GM12878 (cell line): ENCODE results near the gene HIRIP3. TPM values are rescaled to one million over a fixed set of nuclear protein-coding genes. Genes with fewer than 3 reads are reported as not detected.
"Not testable (repeated sequence)": the region's sequence is repeated elsewhere in the genome, so short reads cannot be mapped to it uniquely, and the experiment has no call there.

Experiments
- ATAC-seq: fragments of 200-7000 bp; cut with Tn5 transposase; 3 replicates; pipeline ENCODE4 v1.9.1; 2020; ENCODE audit warnings: mild to moderate bottlenecking, moderate library complexity
- BruUV-seq: library from RNA; stranded (reverse); fragments of 400-500 nt; replicated peaks from 2 replicates; lab custom pipeline; 2021; lab: Mats Ljungman, UMichigan
- CTCF ChIA-PET: fragments of 300-600 bp; sonication (Branson Sonifier 250); formaldehyde crosslinking; extraction: SDS; loops from one replicate; lab custom pipeline; 2021; ENCODE audit warnings: inconsistent platforms; lab: Yijun Ruan, JAX
- POLR2A ChIA-PET: fragments of 350-600 bp; formaldehyde crosslinking; extraction: SDS; loops from one replicate; lab custom pipeline; 2021; ENCODE audit warnings: inconsistent platforms; lab: Charles Lee
- RAD21 ChIA-PET: fragments of 300-600 bp; sonication (Branson Sonifier 250); formaldehyde crosslinking; loops from one replicate; lab custom pipeline; 2023; ENCODE audit warnings: antibody characterized with exemption; ENCODE audit not compliant: unreplicated experiment; lab: Charles Lee
- SMC1A ChIA-PET: fragments of 300-600 bp; sonication (Branson Sonifier 250); formaldehyde crosslinking; loops from one replicate; lab custom pipeline; 2023; ENCODE audit not compliant: unreplicated experiment, uncharacterized antibody; lab: Charles Lee
- DNase-seq: peaks from one replicate; pipeline ENCODE4 v3.0.0-alpha.2; 2011; ENCODE audit warnings: low read depth, low spot score
- FAIRE-seq: peaks from 3 replicates; lab custom pipeline; 2011; peaks lifted over from hg19 to GRCh38; lab: Jason Lieb, UNC
- H2AFZ ChIP-seq: 2 replicates; pipeline ENCODE4 v1.6.0; 2011; ENCODE audit warnings: low read depth, low read length, control low read depth; ENCODE audit not compliant: control insufficient read depth
- H3K27ac ChIP-seq: 2 replicates; pipeline ENCODE4 v1.5.1; 2011; ENCODE audit warnings: control low read depth; ENCODE audit not compliant: control insufficient read depth, insufficient read depth
- H3K27me3 ChIP-seq, 2 experiments: replicated peaks in 1 of 2; 2 replicates each; pipeline versions ENCODE4 v1.6.0 to v1.6.1; 2011; ENCODE audit warnings: low read length in 1 of 2; ENCODE audit not compliant: control insufficient read depth in 2 of 2, insufficient read depth in 2 of 2
- H3K36me3 ChIP-seq, 2 experiments: 2 replicates each; pipeline ENCODE4 v1.5.1; 2011; ENCODE audit warnings: low read length in 1 of 2; ENCODE audit not compliant: control insufficient read depth in 2 of 2, insufficient read depth in 2 of 2
- H3K4me1 ChIP-seq: 2 replicates; pipeline ENCODE4 v1.6.1; 2011; ENCODE audit warnings: mild to moderate bottlenecking, low read length, moderate library complexity, mixed read lengths; ENCODE audit not compliant: control insufficient read depth, insufficient read depth
- H3K4me2 ChIP-seq: 2 replicates; pipeline ENCODE4 v1.6.0; 2011; ENCODE audit warnings: control low read depth; ENCODE audit not compliant: control insufficient read depth, insufficient read depth
- H3K4me3 ChIP-seq: fragments of 200-600 bp; sonication (generic); 2 replicates; pipeline ENCODE4 v1.5.1; 2016
- H3K79me2 ChIP-seq: 2 replicates; pipeline ENCODE4 v1.6.0; 2011; ENCODE audit warnings: low read length; ENCODE audit not compliant: control insufficient read depth, insufficient read depth
- H3K9ac ChIP-seq: 2 replicates; pipeline ENCODE4 v1.8.0; 2011; ENCODE audit warnings: low read length, control low read depth, mixed read lengths; ENCODE audit not compliant: control insufficient read depth, insufficient read depth
- H3K9me3 ChIP-seq: replicated peaks from 3 replicates; pipeline ENCODE4 v1.5.1; 2011; ENCODE audit warnings: mild to moderate bottlenecking, low read length; ENCODE audit not compliant: control insufficient read depth, insufficient read depth
- H4K20me1 ChIP-seq: 2 replicates; pipeline ENCODE4 v1.6.0; 2011; ENCODE audit not compliant: control insufficient read depth, insufficient read depth
- BHLHE40 ChIP-seq, 2 experiments: fragments of 450-650 bp in 1 of 2; IDR thresholded peaks; 2 replicates each; pipeline ENCODE4 v1.6.1; 2011 to 2017; ENCODE audit warnings: low read depth in 2 of 2, borderline replicate concordance in 1 of 2, improper control_type of control experiment in 1 of 2, low read length in 1 of 2, mild to moderate bottlenecking in 1 of 2
- CHD2 ChIP-seq: IDR thresholded peaks from 2 replicates; pipeline ENCODE4 v1.6.1; 2011; ENCODE audit warnings: low read depth, low read length, improper control_type of control experiment, borderline replicate concordance
- ETV6 ChIP-seq, 2 experiments: fragments of 450-650 bp in 1 of 2; IDR thresholded peaks in 1 of 2; conservative IDR thresholded peaks in 1 of 2; 2 replicates each; pipeline ENCODE4 v1.6.1; 2014; ENCODE audit warnings: antibody characterized with exemption in 1 of 2, borderline replicate concordance in 1 of 2, low read depth in 1 of 2, mild to moderate bottlenecking in 1 of 2, moderate library complexity in 1 of 2
- FOXK2 ChIP-seq: fragments of 450-650 bp; IDR thresholded peaks from 2 replicates; pipeline ENCODE4 v1.6.1; 2017; ENCODE audit warnings: mild to moderate bottlenecking, moderate library complexity
- HDAC6 ChIP-seq: fragments of 200-600 bp; sonication (generic); IDR thresholded peaks from one replicate; pipeline ENCODE4 v1.8.0; 2017; ENCODE audit warnings: antibody characterized with exemption; ENCODE audit not compliant: unreplicated experiment
- KDM1A ChIP-seq: fragments of 200-600 bp; sonication (generic); IDR thresholded peaks from 2 replicates; pipeline ENCODE4 v1.6.1; 2016; ENCODE audit warnings: borderline replicate concordance
- KLF5 ChIP-seq: fragments of 450-650 bp; IDR thresholded peaks from 2 replicates; pipeline ENCODE4 v1.6.1; 2014; ENCODE audit warnings: mild to moderate bottlenecking; ENCODE audit not compliant: partially characterized antibody
- MAX ChIP-seq: IDR thresholded peaks from 2 replicates; pipeline ENCODE4 v1.6.1; 2012; ENCODE audit warnings: low read depth, low read length, improper control_type of control experiment
- NFYB ChIP-seq: IDR thresholded peaks from 2 replicates; pipeline ENCODE4 v1.6.1; 2011; ENCODE audit warnings: low read depth, mild to moderate bottlenecking, low read length, improper control_type of control experiment, moderate library complexity; ENCODE audit not compliant: insufficient read depth
- NR2C2 ChIP-seq: IDR thresholded peaks from 2 replicates; pipeline ENCODE4 v1.6.1; 2011; ENCODE audit warnings: borderline replicate concordance, low read depth; ENCODE audit not compliant: control insufficient read depth, insufficient read length
- PAX8 ChIP-seq: fragments of 450-650 bp; IDR thresholded peaks from 2 replicates; pipeline ENCODE4 v1.6.1; 2017; ENCODE audit warnings: mild to moderate bottlenecking, moderate library complexity
- RAD51 ChIP-seq: fragments of 450-650 bp; IDR thresholded peaks from 2 replicates; pipeline ENCODE4 v1.6.1; 2016; ENCODE audit warnings: moderate library complexity, mild to moderate bottlenecking, inconsistent platforms
- SPI1 ChIP-seq: IDR thresholded peaks from 2 replicates; pipeline ENCODE4 v1.6.1; 2011; ENCODE audit warnings: low read depth, mild to moderate bottlenecking, low read length, moderate library complexity, borderline replicate concordance; ENCODE audit not compliant: insufficient read depth
- SRF ChIP-seq, 2 experiments: IDR thresholded peaks; 2 replicates each; pipeline ENCODE4 v1.6.1; 2011; ENCODE audit warnings: low read depth in 2 of 2, low read length in 2 of 2, mild to moderate bottlenecking in 1 of 2, moderate library complexity in 1 of 2
- WGBS: methylation state at CpG from one replicate; pipeline ENCODE4 v1.1.6; 2016; ENCODE audit warnings: low lambda C conversion rate; ENCODE audit not compliant: insufficient replicate concordance, insufficient coverage; ENCODE audit errors: missing lambda C conversion rate; 5-methylcytosine and 5-hydroxymethylcytosine counted together
- in situ Hi-C: fragments of 300-500 bp; cut with MboI; formaldehyde crosslinking; loops from 9 replicates; pipeline ENCODE4 v1.14.3; 2018; ENCODE audit warnings: mixed read lengths
- intact Hi-C: fragments of 100-400 bp; cut with micrococcal nuclease; formaldehyde crosslinking; loops from one replicate; pipeline ENCODE4 v1.14.2; 2022; ENCODE audit not compliant: unreplicated experiment
- polyA plus RNA-seq, 11 experiments: library from polyadenylated mRNA; depleted of rRNA in 4 of 11; unstranded in 6 of 11; stranded (reverse) in 5 of 11; fragments of >200 nt; fragmentation: Nextera tagmentation in 4 of 11; fragmentation: Illumina TruSeq in 1 of 11; extraction: Ambion mirVana in 4 of 11; extraction: Trizol in 1 of 11; gene quantifications; 1 replicate in 1 of 11; 2 replicates in 10 of 11; pipeline versions ENCODE4 v1.2.1 to v1.2.3, GENCODE V29; 2011 to 2016; ENCODE audit warnings: inconsistent platforms in 2 of 11, missing spikeins in 2 of 11, low read depth in 1 of 11
- total RNA-seq, 4 experiments: library from RNA; depleted of rRNA in 3 of 4; stranded (reverse); fragments of >200 nt in 3 of 4; fragmentation: Illumina TruSeq in 1 of 4; extraction: Trizol in 1 of 4; gene quantifications; 2 replicates each; pipeline versions ENCODE4 v1.2.1 to v1.2.3, GENCODE V29; 2013 to 2021

HIRIP3 gene
- total and polyA plus RNA-seq, 10 of the 15 experiments (the other 5 are each of a cell fraction or from before 2014, with no cell fraction given), result 4.1 to 43.5 (median 23.9) TPM

- ATAC-seq, H3K9ac ChIP-seq, BruUV-seq, intact Hi-C loops, SMC1A ChIA-PET, H3K4me2 ChIP-seq, H3K27me3 ChIP-seq, H3K4me1 ChIP-seq, H2AFZ ChIP-seq, H3K79me2 ChIP-seq, H3K36me3 ChIP-seq, H3K4me3 ChIP-seq, FAIRE-seq, H3K9me3 ChIP-seq, H4K20me1 ChIP-seq, DNase-seq, RAD21 ChIA-PET, H3K27ac ChIP-seq: not testable (repeated sequence)
- in situ Hi-C loops, result loop anchor here (25.0 kb wide), 1 partner anchor 900 kb away; no protein-coding TSS in a partner anchor
- WGBS, result 92% methylated on average over 14 of the region's 14 CpGs
- POLR2A ChIA-PET, result interaction anchor here (0.6 to 0.7 kb wide), 3 partner anchors 86 to 170 kb away, joined by 5 to 9 read pairs (median 6); no protein-coding TSS in a partner anchor
- CTCF ChIA-PET, result interaction anchor here (0.6 kb wide), 1 partner anchor 357 kb away, joined by 3 read pairs; no protein-coding TSS in a partner anchor
Measured at GRCh38 chr16:30012598-30012997, 17.2 kb upstream of the HIRIP3 start.

- Histone ChIP-seq H3K9me3 (no peaks in the 10 kb centered on the region), H3K79me2 (no peaks in the 10 kb centered on the region), H3K27ac (no peak overlapping the region), H3K4me2 (no peak overlapping the region), H3K4me1 (no peaks in the 10 kb centered on the region), H3K36me3 (no peaks in the 10 kb centered on the region), H4K20me1 (no peaks in the 10 kb centered on the region), H3K4me3 (no peak overlapping the region), H2AFZ (no peak overlapping the region), H3K9ac (no peak overlapping the region), H3K27me3 (peaks cover 3 to 7% of the 10 kb centered on the region in 2 experiments; a peak in 3 of 4 replicates)
- CTCF ChIA-PET, result no interaction called here
- RAD21 ChIA-PET, result interaction anchor here (0.6 kb wide), 2 partner anchors 159 to 164 kb away, joined by 3 to 4 read pairs; no protein-coding TSS in a partner anchor
- SMC1A ChIA-PET, result no interaction called here
- ATAC-seq (no peak), DNase-seq (no peak), FAIRE-seq (no peak)
- BruUV-seq, result no TSS peak
- intact Hi-C loops, result no loop called here
- POLR2A ChIA-PET, result no interaction called here
- in situ Hi-C loops, result loop anchor here (25.0 kb wide), 1 partner anchor 900 kb away; no protein-coding TSS in a partner anchor
- WGBS, result 39% methylated on average over 31 of the region's 31 CpGs
- TF ChIP-seq RAD51 (no peak), SPI1 (no peak), KLF5 (no peak), ETV6 (conservative IDR thresholded peaks at IDR 0.05 in 1 of 2, IDR thresholded peaks at IDR 0.05 in 1 of 2; ENCODE audit: borderline replicate concordance in 1 of 2, low read depth in 1 of 2) (no peak), HDAC6 (no peak), CHD2 (no peak), NR2C2 (no peak), KDM1A (no peak), NFYB (no peak), SRF (IDR thresholded peaks at IDR 0.05; ENCODE audit: low read depth in 2 of 2, low read length in 2 of 2) (no peak), PAX8 (no peak), FOXK2 (no peak), BHLHE40 (IDR thresholded peaks at IDR 0.05; ENCODE audit: borderline replicate concordance in 1 of 2, low read depth in 2 of 2, low read length in 1 of 2) (no peak), MAX (no peak)
Measured at GRCh38 chr16:30011714-30012504, 16.5 kb upstream of the HIRIP3 start.
